G401.6 (cell line): ENCODE data around the gene VPS8.

Experiments
- FAIRE-seq: peaks from 2 replicates; lab custom pipeline; 2012; peaks lifted over from hg19 to GRCh38; lab: Jason Lieb, UNC

Gene VPS8

DNA sequence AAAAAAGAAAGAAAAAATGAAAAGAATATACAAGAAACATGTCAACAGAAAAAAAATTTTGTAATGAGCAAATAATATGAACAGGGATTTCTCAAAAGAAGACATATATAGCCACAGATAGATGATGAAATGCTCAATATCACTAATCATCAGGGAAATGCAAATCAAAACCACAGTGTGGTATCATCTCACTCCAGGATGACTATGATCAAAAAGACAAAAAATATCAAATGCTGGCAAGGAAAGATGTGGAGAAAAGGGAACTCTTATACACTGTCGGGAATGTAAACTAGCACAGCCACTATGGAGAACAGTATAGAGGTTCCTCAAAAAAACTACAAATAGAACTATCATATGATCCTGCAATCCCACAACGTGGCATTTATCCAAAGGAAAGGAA is 246.8 kb downstream of the VPS8 start:
- no peak for FAIRE-seq

DNA sequence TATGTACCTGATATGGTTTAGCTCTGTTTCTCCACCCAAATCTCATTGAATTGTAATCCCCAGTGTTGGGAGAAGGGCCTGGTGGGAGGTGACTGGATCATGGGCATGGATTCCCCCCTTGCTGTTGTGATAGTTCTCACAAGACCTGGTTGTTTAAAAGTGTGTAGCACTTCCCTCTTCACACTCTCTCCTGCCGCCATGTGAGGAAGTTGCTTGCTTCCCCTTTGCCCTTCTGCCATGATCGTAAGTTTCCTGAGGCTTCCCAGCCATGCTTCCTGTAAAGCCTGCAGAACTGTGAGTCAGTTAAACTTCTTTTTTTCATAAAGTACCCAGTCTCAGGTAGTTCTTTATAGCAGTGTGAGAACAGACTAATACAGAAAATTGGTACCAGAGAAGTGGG is 247.8 kb downstream of the VPS8 start:
- FAIRE-seq: no peak

DNA sequence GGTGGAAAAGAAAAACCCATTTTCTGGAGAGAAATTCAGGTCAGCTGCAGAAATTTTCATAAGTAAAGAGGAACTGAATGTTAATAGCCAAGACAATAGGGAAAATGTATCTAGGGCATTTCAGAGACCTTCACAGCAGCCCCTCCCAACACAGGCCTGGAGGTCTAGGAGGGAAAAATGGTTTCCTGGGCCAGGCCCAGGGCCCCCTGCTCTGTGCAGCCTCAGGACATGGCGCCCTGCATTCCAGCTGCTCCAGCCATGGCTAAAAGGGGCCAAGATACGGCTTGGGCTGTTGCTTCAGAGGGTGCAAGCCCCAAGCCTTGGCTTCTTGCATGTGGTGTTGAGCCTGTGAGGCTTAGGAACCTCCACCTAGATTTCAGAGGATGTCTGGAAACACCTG is 248.7 kb downstream of the VPS8 start:
- no peak for FAIRE-seq

DNA sequence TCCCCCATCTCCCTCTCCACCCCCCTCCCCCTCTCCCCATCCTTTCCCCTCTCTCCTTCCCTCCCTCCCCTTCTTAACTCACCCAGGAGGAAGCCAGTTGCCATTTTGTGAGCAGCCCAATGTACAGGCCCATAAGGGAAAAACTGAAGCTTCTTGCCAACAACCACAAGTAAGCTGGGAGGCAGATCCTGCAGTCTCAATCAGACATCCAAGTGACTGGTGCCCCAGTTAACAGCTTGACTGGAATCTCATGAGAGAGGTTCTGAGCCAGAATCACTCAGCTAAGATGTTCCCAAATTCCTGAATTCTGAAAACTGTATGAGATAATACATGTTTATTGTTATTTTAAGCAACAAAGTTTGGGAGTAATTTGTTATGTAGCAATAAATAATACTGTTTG is 250.2 kb downstream of the VPS8 start:
- no peak for FAIRE-seq

DNA sequence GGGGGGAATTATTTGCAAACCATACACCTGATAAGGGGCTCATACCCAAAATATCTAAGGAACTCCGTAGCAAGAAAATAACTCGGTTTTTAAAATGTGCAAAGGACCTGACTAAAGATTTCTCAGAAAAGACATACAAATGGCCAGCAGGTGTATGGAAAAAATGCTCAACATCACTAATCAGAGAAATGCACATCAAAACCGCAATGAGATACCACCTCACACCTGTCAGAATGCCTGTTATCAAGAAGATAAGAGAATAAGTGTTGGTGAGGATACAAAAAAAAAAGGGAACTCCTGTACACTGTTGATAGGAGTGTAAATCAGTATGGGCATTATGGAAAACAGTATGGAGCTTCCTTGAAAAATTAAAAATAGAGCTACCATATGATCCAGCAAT is 251.5 kb downstream of the VPS8 start:
- no peak for FAIRE-seq

DNA sequence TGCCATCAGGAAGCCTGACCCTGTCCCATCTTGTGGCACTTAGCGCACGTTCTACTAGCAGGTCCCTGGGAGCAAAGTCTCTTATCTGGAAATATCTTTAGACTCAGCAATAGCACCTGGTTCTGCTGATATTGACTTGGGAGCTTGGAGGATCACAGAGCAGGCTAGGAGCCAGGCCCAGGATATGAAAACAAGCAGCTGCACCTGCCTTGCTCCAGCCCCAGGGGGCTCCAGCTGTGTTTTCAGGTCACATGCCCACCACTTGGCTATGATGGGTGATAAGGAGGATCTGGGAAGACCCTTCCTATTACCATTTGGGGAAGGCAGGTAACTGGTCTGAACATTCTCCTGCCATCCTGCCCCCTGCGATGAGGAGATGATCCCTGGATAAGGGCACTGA is 253.1 kb downstream of the VPS8 start:
- FAIRE-seq: no peak

DNA sequence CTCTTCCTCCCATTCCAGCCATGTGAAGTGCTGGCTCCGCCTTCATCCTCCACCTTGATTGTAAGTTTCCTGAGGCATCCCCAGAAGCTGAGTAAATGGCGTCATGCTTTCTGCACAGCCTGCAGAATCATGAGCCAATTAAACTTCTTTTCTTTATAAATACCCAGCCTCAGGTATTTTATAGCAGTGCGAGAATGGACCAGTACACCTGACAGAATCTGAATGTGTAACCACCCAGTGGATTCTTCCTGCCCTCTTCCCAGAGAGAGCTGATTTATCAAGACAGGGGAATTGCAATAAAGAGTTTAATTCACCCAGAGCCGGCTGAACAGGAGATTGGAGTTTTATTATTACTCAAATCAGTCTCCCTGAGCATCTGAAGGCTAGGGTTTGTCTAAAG is 254.3 kb downstream of the VPS8 start:
- no peak for FAIRE-seq

DNA sequence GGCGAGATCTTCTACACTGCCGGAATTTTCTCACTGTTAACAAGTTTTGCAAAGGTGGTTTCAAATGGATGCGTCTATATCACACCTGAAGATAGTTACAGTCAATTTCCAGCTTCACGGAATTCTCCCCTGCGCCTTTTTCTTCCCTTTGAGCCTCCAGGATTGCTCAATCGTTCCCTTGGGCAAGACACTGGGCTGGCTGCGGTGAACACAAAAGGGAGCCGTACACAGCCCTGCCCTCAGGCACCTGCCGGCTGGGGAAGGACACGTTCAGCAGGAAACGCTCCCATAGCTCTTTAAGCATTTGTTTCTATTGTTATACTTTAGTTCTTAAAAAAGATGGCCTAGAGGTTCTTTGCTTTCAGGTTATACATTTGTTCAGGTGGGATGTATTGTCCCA is 255.2 kb downstream of the VPS8 start:
- no peak for FAIRE-seq

DNA sequence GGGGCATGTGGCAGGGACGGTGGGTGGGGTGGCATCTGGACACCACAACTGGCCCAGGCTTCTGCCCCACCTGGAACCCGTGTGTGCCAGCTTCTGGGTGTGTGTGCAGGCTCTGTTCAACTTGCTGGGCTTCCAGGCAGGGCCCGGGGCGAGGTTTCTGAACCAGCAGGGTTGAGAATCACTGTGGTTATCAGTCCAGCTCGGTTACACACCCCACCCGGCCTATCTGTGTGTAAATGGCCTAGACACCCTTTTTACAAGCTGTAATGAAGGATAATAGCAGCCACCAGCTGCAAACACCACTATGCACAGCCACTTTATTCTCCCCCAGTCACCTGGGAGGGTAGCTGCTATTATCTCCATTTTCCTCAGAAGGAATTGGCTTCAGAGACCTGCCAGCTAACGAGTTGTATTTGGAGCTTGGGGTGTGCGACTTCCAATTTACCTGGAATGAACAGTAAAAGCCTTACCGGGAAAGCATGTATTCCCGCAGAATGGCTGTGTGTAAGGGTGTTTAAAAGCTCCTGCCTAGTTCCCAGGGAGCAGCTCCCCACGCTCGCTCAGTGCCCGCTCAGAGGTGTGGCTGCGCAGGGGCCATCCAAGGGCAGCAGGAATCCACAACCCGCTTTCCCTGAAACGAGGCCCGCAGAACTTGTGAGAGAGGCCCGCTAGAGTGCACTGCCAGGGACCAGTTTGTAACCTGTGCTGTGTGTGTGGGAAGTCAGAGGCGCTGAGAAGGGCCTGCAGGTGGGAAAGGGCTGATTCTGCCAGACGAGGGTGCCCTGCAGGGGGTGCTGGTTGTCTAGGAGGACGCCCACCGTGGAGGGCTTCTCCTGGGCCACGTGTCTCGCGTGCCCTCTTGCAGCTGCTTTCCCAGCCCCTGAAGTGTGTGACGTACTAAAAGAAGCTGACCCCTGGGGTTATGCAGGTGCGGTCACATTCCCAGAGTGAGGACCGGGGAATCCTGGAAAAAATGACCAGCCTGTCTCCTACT is 257.4 kb downstream of the VPS8 start:
- FAIRE-seq: no peak

DNA sequence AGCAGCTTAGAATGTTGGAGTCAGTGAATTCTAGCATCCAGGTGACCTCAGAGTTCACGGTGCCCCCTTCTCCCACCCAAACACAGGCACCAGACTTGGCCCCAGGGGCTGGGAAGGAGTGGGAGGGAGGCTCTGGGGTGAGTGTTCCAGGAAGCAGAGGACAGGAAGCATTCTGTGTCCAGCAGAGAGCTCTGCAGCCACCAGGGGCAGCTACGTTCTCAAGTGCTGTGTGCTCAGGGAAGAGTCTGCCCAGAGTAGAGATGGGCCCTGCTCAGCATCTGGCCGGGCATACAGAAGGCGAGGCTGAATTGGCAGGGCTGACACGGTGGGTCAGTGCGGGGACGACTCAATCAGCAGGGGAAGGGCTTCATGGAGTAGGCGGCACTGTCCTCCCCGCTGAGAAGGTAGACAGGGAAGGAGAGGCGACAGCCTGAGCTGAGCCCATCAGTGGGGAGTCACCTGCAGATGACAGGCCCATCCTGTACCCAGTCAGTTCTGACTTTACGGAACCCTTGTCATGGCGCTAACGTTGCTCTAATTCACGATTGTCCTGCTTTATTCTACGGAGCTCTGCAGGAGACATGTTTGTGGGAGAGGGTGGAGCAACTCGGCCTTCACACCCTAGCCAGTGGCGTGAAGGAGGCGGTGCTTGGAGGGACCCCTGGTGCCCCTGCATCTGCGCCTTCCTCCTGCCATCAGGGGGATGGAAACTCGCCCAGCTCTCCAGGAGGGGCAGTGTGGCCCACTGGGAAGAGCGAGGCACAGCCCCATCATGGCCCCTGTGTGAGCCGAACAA is 258.7 kb downstream of the VPS8 start:
- no peak for FAIRE-seq

DNA sequence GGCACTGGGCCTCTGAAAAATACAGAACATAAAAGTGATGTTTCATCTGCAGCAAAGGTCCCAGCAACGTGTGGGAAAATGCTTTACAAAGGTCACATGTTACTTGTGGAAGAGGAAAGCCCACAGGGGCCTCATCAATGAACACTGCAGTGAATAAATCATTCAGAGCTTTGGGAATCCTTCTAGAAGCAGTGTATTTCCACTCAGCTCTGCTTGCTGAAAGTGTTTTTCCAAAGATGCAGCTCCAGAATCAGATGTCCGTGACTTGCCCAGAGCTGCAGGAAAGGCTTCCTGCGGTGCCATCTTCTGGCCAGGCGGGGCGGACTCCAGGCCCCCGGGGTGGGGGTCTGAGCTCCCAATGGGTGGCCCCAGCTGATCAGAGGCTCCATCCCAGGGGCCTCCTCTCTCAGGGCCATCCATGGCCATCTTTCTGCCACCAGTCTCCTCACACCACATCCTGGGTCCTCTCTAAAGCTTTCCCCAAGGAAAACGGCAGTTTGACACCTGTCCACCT is 259.4 kb downstream of the VPS8 start:
- no peak for FAIRE-seq

DNA sequence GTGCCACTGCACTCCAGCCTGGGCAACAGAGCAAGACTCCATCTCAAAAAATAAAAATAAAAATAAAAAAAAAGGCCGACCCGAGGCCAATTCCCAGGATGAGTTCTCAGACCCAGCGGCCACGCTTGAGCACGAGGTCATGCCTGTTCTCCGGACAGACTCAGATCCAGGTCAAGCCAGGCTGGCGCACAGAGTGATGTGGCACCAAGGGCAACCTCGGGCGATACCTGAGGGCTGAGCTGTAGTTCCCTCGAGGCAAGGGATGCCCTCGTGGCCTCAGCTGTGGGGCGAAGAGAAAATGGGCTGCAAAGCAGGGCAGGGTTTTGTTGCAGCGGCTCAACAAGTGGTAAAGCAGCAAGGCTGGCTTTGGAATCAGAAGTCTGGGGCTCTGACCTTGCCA is 263.6 kb downstream of the VPS8 start:
- no peak for FAIRE-seq

DNA sequence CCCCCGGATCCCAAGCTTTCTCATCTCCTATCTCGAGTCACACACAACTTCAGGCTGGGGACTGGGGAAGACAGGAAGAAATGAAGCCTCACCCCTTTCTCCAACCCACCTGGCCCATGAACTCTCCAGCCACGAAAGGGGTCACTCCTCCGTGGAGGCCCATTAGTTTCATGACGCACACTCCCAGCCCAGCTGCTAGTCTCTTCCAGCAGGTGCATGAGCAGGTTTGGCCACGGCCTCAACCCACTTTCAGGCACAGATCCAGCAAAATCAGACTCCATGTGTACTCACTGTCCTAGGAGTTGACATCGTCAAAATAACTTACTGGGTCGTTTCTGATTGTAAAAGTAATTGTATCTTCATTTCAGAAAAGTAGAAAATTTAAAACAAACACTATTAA is 264.3 kb downstream of the VPS8 start:
- no peak for FAIRE-seq

DNA sequence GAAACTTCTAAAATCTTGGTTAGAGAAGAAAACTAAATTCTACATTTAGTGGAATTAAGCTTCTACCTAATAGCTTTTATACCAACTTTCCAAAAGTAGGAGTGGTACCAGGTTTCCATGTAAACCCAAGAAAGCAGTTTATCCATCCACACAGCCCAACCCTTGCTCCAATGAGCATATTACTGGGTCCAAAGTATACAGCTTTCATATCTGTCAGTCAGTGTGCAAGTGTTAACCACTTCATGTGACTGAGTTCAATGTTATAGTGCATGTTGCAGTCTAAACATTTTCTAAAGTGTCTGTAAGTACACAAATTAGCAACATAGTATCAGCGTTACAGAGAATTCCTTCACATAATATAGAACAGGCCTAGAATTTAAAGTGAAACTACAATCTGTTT is 267.7 kb downstream of the VPS8 start:
- no peak for FAIRE-seq

DNA sequence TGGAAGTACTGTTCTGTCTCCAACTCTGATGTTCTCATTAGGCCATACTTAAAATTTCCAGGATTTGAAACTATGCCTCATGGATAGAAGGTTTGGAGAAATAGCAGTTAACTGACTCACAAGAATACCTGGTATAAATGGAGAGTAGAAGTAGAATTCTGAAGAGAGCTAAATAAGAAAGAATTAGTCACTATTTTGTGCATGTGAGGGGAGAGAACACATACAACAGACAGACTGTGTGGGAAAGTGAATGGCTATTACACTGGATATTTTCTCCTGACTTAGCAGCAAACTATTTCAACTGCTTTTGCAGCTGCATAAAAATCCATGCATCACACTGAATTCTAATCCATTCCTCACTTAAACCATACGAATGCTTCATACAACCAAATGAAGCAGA is 269.6 kb downstream of the VPS8 start:
- FAIRE-seq: no peak

DNA sequence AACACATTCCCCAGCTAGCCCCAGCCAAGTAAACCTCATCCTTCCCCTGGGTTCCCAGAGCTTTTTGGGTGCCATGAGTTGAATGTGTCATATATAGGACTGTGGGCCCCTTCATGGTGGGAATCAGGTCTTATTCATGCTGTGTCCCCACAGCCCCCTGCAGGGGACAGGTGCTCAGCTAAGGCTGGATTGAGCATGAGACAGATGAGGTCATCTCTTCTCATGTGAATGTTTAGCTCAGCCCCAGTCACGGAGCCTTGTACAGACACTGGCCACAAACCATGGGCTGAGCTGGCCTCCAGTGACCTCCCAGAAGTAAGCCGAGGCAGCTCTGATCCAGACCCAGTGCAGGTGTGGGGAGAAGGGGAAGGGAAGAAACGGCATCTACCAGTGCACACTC is 270.2 kb downstream of the VPS8 start:
- no peak for FAIRE-seq

DNA sequence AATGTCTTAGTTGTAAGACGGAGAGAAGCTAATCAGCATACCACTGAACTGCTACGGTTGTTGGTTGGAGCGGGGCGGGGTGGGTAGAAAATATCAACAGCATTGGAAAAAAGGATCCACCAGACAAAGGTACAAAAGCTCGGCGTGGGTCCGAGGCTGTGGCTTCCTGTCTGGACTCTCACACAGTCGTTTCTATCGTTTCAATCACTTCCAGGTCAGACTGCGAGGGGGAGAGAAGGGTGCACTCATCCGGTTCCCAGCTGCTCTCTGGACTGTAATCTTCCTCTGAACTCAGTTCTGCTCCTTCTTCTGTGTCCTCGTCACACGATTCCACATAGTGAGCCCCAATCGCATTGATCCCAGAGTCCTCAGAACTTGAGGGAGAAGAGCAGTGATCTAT is 270.9 kb downstream of the VPS8 start:
- FAIRE-seq: no peak

DNA sequence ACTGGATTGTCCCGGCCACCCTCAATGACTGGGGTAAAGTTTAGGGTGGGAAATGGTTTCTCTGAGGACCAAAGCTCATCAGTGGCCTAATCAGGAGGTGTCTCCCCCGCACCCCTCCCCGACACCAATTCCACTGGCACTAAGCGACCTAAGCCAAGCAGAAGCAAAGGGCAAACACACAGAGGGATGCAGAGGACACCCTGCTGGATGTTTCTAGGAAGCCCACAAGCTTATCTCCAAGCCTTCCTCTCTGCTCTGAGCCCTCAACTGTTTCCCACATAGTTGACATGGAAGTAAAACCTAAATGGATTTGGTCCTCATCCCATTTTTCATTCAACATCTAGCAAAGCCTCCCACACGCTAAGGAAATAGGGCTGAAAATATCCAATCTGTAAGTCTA is 272.4 kb downstream of the VPS8 start:
- FAIRE-seq: no peak

DNA sequence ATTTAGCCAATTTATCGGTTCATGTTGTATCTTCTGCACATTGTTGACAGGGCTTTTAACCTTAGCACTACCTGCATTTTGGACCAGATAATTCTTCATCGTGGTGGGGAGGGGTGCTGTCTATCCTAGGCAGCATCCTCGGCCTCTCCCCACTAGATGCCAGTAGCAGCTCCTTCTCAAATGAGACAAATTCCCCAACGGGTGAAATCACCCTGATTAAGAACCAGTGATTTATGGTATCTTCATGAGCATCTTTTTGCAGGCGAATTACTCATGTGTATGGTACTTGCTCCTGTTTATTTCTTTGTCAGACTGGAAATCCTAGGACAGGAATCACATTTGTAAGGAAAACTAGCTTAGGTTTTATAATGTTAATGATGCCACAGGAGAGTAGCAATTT is 272.9 kb downstream of the VPS8 start:
- FAIRE-seq: no peak

DNA sequence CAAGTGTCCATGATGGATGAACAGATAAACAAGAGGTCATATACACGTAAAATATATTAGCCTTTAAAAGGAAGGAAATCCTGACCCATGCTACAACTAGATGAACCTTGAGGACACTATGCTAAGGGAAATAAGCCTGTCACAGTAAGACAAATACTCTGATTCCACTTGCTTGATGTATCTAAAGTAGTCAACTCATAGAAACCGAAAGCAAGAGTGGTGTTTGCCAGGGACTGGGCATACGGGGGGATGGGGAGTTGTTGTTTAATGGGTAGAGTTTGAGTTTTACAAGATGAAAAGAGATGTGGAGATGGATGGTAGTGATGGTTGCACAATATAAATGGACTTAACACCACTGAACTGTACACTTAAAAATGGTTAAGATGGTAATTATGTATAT is 275.5 kb downstream of the VPS8 start:
- FAIRE-seq: no peak

DNA sequence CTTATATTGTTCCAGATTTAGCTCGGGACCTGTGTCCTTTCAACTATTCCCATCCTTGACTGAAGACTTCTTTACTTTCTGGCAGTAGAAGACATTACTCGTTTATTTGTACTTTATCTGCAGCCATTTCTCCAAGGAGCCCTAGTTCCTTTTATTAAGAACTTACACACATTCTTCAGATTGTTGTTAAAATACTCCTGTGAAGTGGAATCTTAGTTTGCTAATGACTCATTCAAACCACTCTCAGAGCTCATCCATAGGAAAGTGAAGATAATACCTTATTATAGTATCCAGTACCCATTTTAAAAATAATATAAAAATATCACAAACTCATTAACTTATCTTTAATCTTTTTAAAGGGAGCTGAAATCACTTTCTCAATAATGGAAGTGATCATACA is 277.4 kb downstream of the VPS8 start:
- no peak for FAIRE-seq

DNA sequence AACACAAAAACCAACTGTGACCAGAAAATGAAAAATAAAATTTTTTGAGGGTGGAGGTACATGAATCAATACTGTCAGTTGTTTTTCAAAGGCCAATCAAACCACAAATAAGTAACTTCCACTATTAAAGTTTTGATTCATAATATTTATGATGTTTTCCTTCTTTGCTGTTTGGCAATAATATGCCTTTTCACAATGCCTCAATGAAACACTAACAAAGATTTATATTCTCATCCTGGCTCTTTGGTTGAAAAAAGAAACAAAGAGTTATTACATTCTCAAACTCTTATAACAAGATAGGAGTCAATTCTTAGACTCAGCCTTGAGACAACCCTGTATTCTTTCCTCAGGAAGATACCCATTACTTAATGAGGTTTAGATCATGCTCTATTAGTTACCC is 277.8 kb downstream of the VPS8 start:
- no peak for FAIRE-seq

DNA sequence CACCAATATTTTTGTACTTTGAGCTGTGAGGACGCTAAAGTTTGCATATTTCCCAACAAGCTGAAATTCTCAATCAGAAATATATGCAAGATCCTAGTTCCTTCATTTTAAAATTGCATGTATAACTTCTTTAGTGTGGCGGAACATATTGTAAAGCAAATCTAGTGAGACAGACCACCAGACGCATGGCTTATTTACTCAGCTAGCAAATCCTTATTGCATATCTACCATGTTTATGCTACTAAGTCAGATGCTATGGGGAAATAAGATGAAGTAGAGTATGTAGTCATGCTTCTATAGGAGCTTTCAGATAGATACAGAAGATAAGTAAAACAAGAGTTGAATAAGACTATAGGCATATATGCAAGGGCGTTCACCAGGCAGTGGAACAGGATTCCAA is 278.8 kb downstream of the VPS8 start:
- no peak for FAIRE-seq
